ENCODE data around the gene COL18A1. TPM values are rescaled to one million over a fixed set of nuclear protein-coding genes. Genes with fewer than 3 reads are reported as not detected.
A peak's percentile ranks its signal among the peaks of the same experiment; 100 is the strongest.
"Not testable (repeated sequence)": the region's sequence is repeated elsewhere in the genome, so short reads cannot be mapped to it uniquely, and the experiment has no call there.

The COL18A1 gene
- total and polyA plus RNA-seq, 3 experiments from 2014 or later, result 1.9 to 4.7 (median 2.2) TPM

DNA sequence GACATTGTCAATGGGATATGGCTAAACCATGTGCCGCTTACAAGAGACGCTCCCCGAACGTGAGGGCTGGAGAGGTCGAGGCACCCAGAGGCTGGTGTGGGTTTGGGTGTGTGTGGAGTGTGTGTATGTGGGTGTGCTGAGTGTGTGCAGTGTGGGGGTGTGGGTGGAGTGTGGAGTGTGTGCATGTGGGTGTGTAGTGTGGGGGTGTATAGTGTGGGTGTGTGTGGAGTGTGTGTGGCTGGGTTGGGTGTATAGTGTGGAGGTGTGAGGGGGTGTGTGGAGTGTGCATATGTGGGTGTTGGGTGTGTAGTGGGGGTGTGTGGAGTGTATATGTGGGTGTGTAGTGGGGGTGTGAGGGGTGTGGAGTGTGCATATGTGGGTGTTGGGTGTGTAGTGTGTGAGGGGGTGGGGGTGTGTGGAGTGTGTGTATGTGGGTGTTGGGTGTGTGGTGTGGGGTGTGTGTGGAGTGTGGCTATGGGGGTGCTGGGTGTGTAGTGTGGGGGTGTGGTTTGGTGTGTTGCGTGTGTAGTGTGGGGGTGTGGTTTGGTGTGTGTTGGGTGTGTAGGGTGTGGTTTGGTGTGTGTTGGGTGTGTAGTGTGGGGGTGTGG lies 95.1 kb downstream of the COL18A1 start:
- ChIA-PET POLR2A (no interaction called here), CTCF (no interaction called here)
- no peak overlapping the region for H3K27ac ChIP-seq (ENCODE audit: low read depth, low read length)
- H3K4me1 Mint-ChIP-seq, result peaks cover 0 to 2% (median 0%) of the 10 kb centered on the region in 3 donors
- no peaks in the 10 kb centered on the region for H3K4me1 ChIP-seq (ENCODE audit: insufficient read depth, low read length)
- H3K9me3 Mint-ChIP-seq, result no peaks in the 10 kb centered on the region
- DNase-seq, result peak in 1 of 5 donors; percentile 39
- H3K27ac Mint-ChIP-seq, result no peak overlapping the region
- no peaks in the 10 kb centered on the region for H3K36me3 Mint-ChIP-seq
- no peaks in the 10 kb centered on the region for H3K27me3 Mint-ChIP-seq
- H3K27me3 ChIP-seq (ENCODE audit: insufficient read depth, low read length, poor library complexity, severe bottlenecking), result no peaks in the 10 kb centered on the region
- H3K4me3 Mint-ChIP-seq, result no peak overlapping the region
- H3K9me3 ChIP-seq (ENCODE audit: low read length), result no peaks in the 10 kb centered on the region
- H3K36me3 ChIP-seq (ENCODE audit: insufficient read depth, low read length), result no peaks in the 10 kb centered on the region
- no peak overlapping the region for H3K4me3 ChIP-seq (ENCODE audit: low read length)

DNA sequence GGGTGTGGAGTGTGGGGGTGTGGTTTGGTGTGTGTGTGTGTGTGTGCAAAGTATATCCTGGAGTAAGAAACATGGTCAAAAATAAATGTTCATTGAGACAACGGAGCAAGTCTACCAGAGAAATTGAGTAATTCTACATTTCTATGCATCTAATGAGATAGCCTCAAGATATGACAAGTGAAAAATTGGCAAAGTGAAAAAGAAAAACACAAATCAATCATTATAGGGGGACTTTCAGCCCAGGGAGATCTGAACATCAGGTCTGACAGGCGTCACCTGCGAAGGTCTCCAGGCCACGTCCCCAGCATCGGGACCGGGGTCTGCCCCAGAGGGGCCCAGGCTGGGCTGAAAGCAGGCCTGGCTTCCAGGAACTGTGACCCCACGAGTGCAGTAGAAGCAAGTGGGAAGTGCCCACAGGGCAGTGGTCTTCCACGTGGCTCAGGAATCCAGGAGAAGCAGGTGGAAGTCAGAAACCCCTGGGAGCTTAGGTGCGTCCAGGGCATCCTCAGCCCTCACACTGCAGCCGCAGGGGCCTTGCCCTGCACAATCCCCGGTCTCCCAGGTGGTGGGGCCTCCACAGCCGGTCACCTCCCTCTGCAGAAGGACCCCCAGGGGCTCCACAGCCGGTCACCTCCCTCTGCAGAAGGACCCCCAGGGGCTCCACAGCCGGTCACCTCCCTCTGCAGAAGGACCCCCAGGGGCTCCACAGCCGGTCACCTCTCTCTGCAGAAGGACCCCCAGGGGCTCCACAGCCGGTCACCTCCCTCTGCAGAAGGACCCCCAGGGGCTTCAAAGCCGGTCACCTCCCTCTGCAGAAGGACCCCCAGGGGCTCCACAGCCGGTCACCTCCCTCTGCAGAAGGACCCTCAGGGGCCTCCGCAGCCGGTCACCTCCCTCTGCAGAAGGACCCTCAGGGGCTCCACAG lies 96.4 kb downstream of the COL18A1 start:
- H3K4me1 Mint-ChIP-seq; H3K27ac ChIP-seq (ENCODE audit: low read depth, low read length); H3K4me3 ChIP-seq (ENCODE audit: low read length); H3K27me3 ChIP-seq (ENCODE audit: insufficient read depth, low read length, poor library complexity, severe bottlenecking); POLR2A ChIA-PET; H3K36me3 Mint-ChIP-seq; H3K4me3 Mint-ChIP-seq; H3K27me3 Mint-ChIP-seq; H3K9me3 Mint-ChIP-seq; H3K4me1 ChIP-seq (ENCODE audit: insufficient read depth, low read length); H3K27ac Mint-ChIP-seq; CTCF ChIA-PET; H3K36me3 ChIP-seq (ENCODE audit: insufficient read depth, low read length); H3K9me3 ChIP-seq (ENCODE audit: low read length): not testable (repeated sequence)
- DNase-seq, result peak in 1 of 5 donors; percentile 36

DNA sequence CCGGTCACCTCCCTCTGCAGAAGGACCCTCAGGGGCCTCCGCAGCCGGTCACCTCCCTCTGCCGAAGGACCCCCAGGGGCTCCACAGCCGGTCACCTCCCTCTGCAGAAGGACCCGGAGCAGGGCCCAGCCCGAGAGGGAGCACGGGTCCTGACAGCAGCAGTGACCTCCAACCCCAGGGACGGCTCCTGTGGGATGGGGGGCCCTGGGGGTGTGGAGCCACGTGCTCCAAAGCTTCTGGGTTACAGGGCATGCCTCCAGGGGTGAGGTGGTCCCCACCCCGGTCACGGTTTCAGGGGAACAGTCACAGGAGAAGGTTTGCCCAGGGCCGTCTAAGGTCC lies 97.0 kb downstream of the COL18A1 start:
- Mint-ChIP-seq H3K4me3 (no peak overlapping the region), H3K4me1 (peaks cover 0 to 2% (median 0%) of the 10 kb centered on the region in 3 donors), H3K9me3 (no peaks in the 10 kb centered on the region), H3K27me3 (no peaks in the 10 kb centered on the region), H3K27ac (no peak overlapping the region), H3K36me3 (no peaks in the 10 kb centered on the region)
- Histone ChIP-seq H3K27ac (ENCODE audit: low read depth, low read length) (no peak overlapping the region), H3K4me1 (ENCODE audit: insufficient read depth, low read length) (no peaks in the 10 kb centered on the region), H3K9me3 (ENCODE audit: low read length) (no peaks in the 10 kb centered on the region), H3K36me3 (ENCODE audit: insufficient read depth, low read length) (no peaks in the 10 kb centered on the region), H3K27me3 (ENCODE audit: insufficient read depth, low read length, poor library complexity, severe bottlenecking) (no peaks in the 10 kb centered on the region), H3K4me3 (ENCODE audit: low read length) (no peak overlapping the region)
- peak in 1 of 5 donors; percentile 33 for DNase-seq
- ChIA-PET CTCF (no interaction called here), POLR2A (no interaction called here)

DNA sequence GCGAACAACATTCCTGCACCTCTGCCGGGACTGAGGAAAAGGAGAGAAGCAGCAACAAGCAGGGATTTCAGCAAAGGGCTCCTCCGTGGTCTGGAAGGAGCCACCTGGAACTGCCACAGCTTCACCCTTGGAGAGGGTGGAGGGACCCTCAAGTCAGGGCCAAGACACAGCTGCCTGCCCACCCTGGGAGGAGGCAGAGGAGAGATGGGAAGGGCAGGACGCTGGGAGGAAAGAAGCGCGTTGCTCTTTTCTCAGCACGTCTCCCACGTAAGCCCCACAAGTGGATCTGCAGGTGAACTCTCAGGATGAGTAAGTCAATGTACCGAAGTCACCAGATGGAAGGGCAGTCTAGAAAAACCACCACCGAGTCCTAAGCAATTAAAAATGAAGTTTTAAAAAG lies 97.6 kb downstream of the COL18A1 start:
- no peak overlapping the region for H3K4me3 ChIP-seq (ENCODE audit: low read length)
- no peaks in the 10 kb centered on the region for H3K9me3 Mint-ChIP-seq
- H3K27ac Mint-ChIP-seq, result peak overlapping the region in 2 of 8 donors; percentile 34 to 75
- H3K9me3 ChIP-seq (ENCODE audit: low read length), result no peaks in the 10 kb centered on the region
- H3K27ac ChIP-seq (ENCODE audit: low read depth, low read length), result no peak overlapping the region
- POLR2A ChIA-PET, result no interaction called here
- H3K4me1 Mint-ChIP-seq, result peaks cover 0 to 2% (median 0%) of the 10 kb centered on the region in 3 donors
- H3K4me1 ChIP-seq (ENCODE audit: insufficient read depth, low read length), result no peaks in the 10 kb centered on the region
- no peaks in the 10 kb centered on the region for H3K27me3 ChIP-seq (ENCODE audit: insufficient read depth, low read length, poor library complexity, severe bottlenecking)
- no peak overlapping the region for H3K4me3 Mint-ChIP-seq
- no peaks in the 10 kb centered on the region for H3K36me3 ChIP-seq (ENCODE audit: insufficient read depth, low read length)
- DNase-seq, result peak in 1 of 5 donors; percentile 27
- no peaks in the 10 kb centered on the region for H3K27me3 Mint-ChIP-seq
- CTCF ChIA-PET, result no interaction called here
- H3K36me3 Mint-ChIP-seq, result no peaks in the 10 kb centered on the region

DNA sequence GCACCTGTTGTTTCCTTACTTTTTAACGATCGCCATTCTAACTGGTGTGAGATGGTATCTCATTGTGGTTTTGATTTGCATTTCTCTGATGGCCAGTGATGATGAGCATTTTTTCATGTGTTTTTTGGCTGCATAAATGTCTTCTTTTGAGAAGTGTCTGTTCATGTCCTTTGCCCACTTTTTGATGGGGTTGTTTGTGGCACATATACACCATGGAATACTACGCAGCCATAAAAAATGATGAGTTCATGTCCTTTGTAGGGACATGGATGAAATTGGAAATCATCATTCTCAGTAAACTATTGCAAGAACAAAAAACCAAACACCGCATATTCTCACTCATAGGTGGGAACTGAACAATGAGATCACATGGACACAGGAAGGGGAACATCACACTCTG lies 98.3 kb downstream of the COL18A1 start:
- H3K36me3 Mint-ChIP-seq, H3K27me3 Mint-ChIP-seq: not testable (repeated sequence)

DNA sequence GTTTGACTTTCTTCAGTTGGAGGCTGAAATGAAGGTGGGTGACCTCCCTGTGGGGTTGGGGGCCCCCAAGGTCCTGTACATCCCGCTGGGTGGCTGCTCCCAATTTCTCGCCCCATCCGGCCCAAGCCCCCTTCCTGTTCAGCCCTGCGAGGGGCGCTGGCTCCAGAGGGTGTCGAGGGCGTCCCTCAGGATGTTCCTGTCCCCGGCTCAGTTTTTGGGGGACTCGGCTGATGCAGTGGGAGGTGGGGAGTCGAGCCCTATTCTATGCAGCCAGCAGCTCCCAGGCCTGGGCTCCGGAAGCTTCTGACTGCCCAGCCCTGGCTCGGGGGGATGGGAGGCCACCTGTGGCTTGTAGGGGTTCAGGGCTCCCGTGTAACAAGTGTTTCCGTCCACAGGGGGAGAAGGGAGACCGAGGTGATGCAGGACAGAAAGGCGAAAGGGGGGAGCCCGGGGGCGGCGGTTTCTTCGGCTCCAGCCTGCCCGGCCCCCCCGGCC lies 99.1 kb downstream of the COL18A1 start:
- Histone ChIP-seq H3K36me3 (ENCODE audit: insufficient read depth, low read length) (no peaks in the 10 kb centered on the region), H3K9me3 (ENCODE audit: low read length) (no peaks in the 10 kb centered on the region), H3K4me1 (ENCODE audit: insufficient read depth, low read length) (no peaks in the 10 kb centered on the region), H3K4me3 (ENCODE audit: low read length) (no peak overlapping the region), H3K27ac (ENCODE audit: low read depth, low read length) (no peak overlapping the region), H3K27me3 (ENCODE audit: insufficient read depth, low read length, poor library complexity, severe bottlenecking) (no peaks in the 10 kb centered on the region)
- Mint-ChIP-seq H3K27ac (no peak overlapping the region), H3K9me3 (no peaks in the 10 kb centered on the region), H3K4me3 (no peak overlapping the region), H3K36me3 (no peaks in the 10 kb centered on the region), H3K4me1 (peaks cover 0 to 2% (median 0%) of the 10 kb centered on the region in 3 donors), H3K27me3 (no peaks in the 10 kb centered on the region)
- POLR2A ChIA-PET, result no interaction called here
- CTCF ChIA-PET, result no interaction called here
- peak in 1 of 5 donors; percentile 42 for DNase-seq

More for the DNA sequence above, 98.3 kb downstream of the COL18A1 start:
- H3K4me3 Mint-ChIP-seq; H3K36me3 ChIP-seq (ENCODE audit: insufficient read depth, low read length); H3K4me1 ChIP-seq (ENCODE audit: insufficient read depth, low read length); H3K4me3 ChIP-seq (ENCODE audit: low read length); H3K27ac ChIP-seq (ENCODE audit: low read depth, low read length); H3K9me3 Mint-ChIP-seq; H3K4me1 Mint-ChIP-seq; H3K27me3 ChIP-seq (ENCODE audit: insufficient read depth, low read length, poor library complexity, severe bottlenecking); POLR2A ChIA-PET; H3K9me3 ChIP-seq (ENCODE audit: low read length); DNase-seq; CTCF ChIA-PET; H3K27ac Mint-ChIP-seq: not testable (repeated sequence)

DNA sequence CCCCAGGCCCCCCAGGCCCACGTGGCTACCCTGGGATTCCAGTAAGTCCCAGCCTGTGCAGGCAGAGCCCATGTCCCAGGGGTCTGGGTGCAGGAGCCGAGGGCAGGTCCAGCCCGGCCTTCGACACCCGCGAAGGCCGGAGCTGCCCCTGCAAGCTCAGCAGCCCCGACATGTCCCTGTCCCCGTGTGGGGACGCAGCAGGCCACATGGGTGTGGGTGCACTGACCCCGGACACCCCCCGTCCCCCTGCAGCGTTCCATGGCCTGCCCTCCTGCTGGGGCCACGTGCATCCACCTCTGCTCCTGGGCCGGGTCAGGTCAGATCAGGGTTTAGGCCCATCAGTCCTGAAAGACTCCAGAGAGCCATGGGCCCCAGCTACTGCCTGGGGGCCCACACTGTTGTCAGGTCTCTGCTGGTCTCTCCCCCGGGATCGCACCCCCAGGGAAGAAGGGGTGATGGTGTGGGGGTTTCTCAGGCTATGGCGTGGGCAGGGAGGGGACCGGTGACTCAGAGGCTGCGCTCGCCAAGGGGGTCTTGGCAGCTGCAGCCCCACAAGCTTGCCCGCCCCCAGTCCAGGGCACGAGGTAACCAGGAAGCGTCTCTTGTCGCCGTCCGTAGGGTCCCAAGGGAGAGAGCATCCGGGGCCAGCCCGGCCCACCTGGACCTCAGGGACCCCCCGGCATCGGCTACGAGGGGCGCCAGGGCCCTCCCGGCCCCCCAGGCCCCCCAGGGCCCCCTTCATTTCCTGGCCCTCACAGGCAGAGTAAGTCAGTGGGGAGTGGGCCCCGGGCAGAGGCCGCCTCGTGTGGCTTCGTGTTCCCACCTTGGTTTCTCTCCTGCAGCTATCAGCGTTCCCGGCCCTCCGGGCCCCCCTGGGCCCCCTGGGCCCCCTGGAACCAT lies 99.8 kb downstream of the COL18A1 start:
- Histone ChIP-seq H3K9me3 (ENCODE audit: low read length) (no peaks in the 10 kb centered on the region), H3K27ac (ENCODE audit: low read depth, low read length) (no peak overlapping the region), H3K27me3 (ENCODE audit: insufficient read depth, low read length, poor library complexity, severe bottlenecking) (no peaks in the 10 kb centered on the region), H3K4me3 (ENCODE audit: low read length) (no peak overlapping the region), H3K4me1 (ENCODE audit: insufficient read depth, low read length) (no peaks in the 10 kb centered on the region), H3K36me3 (ENCODE audit: insufficient read depth, low read length) (no peaks in the 10 kb centered on the region)
- no peaks in the 10 kb centered on the region for H3K4me1 Mint-ChIP-seq
- ChIA-PET CTCF (no interaction called here), POLR2A (no interaction called here)
- no peaks in the 10 kb centered on the region for H3K27me3 Mint-ChIP-seq
- DNase-seq, result peak in 1 of 5 donors; percentile 45
- no peaks in the 10 kb centered on the region for H3K9me3 Mint-ChIP-seq
- H3K36me3 Mint-ChIP-seq, result no peaks in the 10 kb centered on the region
- H3K4me3 Mint-ChIP-seq, result no peak overlapping the region
- no peak overlapping the region for H3K27ac Mint-ChIP-seq

Measured in CD8-positive, alpha-beta memory T cell (primary cell).